ENCODE results near the gene PCGF3.
"Not testable (repeated sequence)": the region's sequence is repeated elsewhere in the genome, so short reads cannot be mapped to it uniquely, and the experiment has no call there.

The PCGF3 gene

GRCh38 chr4:725391-726234 lies 20.0 kb downstream of the PCGF3 start:
- no peak for DNase-seq (ENCODE audit: low spot score)

GRCh38 chr4:726235-726787 lies 20.7 kb downstream of the PCGF3 start:
- peak; percentile 72 for DNase-seq (ENCODE audit: low spot score)

- peak; percentile 33 for DNase-seq (ENCODE audit: low spot score)
Measured at GRCh38 chr4:726838-727237, 21.2 kb downstream of the PCGF3 start.

- peak; percentile 43 for DNase-seq (ENCODE audit: low spot score)
Measured at GRCh38 chr4:727576-727975, 21.9 kb downstream of the PCGF3 start.

GRCh38 chr4:729336-730315 lies 24.0 kb downstream of the PCGF3 start:
- DNase-seq (ENCODE audit: low spot score): no peak

GRCh38 chr4:730511-730910 lies 24.9 kb downstream of the PCGF3 start:
- no peak for DNase-seq (ENCODE audit: low spot score)

- not testable (repeated sequence) for DNase-seq (ENCODE audit: low spot score)
Measured at GRCh38 chr4:730946-731904, 25.6 kb downstream of the PCGF3 start.

- not testable (repeated sequence) for DNase-seq (ENCODE audit: low spot score)
Measured at GRCh38 chr4:731954-732353, 26.3 kb downstream of the PCGF3 start.

- no peak for DNase-seq (ENCODE audit: low spot score)
Measured at GRCh38 chr4:732486-732885, 26.9 kb downstream of the PCGF3 start.

GRCh38 chr4:732911-733630 lies 27.4 kb downstream of the PCGF3 start:
- no peak for DNase-seq (ENCODE audit: low spot score)

- DNase-seq (ENCODE audit: low spot score): no peak
Measured at GRCh38 chr4:733631-733980, 28.0 kb downstream of the PCGF3 start.

- DNase-seq (ENCODE audit: low spot score): no peak
Measured at GRCh38 chr4:734075-734474, 28.4 kb downstream of the PCGF3 start.

GRCh38 chr4:734951-735350 lies 29.3 kb downstream of the PCGF3 start:
- no peak for DNase-seq (ENCODE audit: low spot score)

GRCh38 chr4:735583-735982 lies 30.0 kb downstream of the PCGF3 start:
- DNase-seq (ENCODE audit: low spot score): no peak

GRCh38 chr4:736561-736960 lies 30.9 kb downstream of the PCGF3 start:
- DNase-seq (ENCODE audit: low spot score): not testable (repeated sequence)

GRCh38 chr4:738781-739280 lies 33.2 kb downstream of the PCGF3 start:
- DNase-seq (ENCODE audit: low spot score): no peak

- no peak for DNase-seq (ENCODE audit: low spot score)
Measured at GRCh38 chr4:739569-739968, 33.9 kb downstream of the PCGF3 start.

- DNase-seq (ENCODE audit: low spot score): no peak
Measured at GRCh38 chr4:740011-740410, 34.4 kb downstream of the PCGF3 start.

- DNase-seq (ENCODE audit: low spot score): no peak
Measured at GRCh38 chr4:740656-741282, 35.1 kb downstream of the PCGF3 start.

GRCh38 chr4:742096-742741 lies 36.6 kb downstream of the PCGF3 start:
- DNase-seq (ENCODE audit: low spot score): no peak

Measured in cerebellar cortex (tissue), 1 donor.